Activated CD4-positive, alpha-beta memory T cell treated with anti-CD3 and anti-CD28 coated beads for 36 hours (primary cell): ENCODE measurements around the gene FXR2. TPM values are rescaled to one million over a fixed set of nuclear protein-coding genes. Genes with fewer than 3 reads are reported as not detected.

Experiments
- CTCF ChIA-PET: fragments of 350-600 bp; sonication (Branson Sonifier 250); formaldehyde crosslinking; loops from one replicate; lab custom pipeline; 2021; ENCODE audit warnings: antibody characterized with exemption, inconsistent platforms; lab: Charles Lee
- POLR2A ChIA-PET: fragments of 350-600 bp; sonication (Branson Sonifier 250); formaldehyde crosslinking; loops from one replicate; lab custom pipeline; 2021; ENCODE audit warnings: antibody characterized with exemption; lab: Charles Lee
- DNase-seq: peaks from one replicate; pipeline ENCODE4 v3.0.0-alpha.2; 2020
- H3K27ac Mint-ChIP-seq: one replicate; pipeline ENCODE4 v1.8.0; 2021; ENCODE audit warnings: mixed read lengths
- H3K27me3 Mint-ChIP-seq: one replicate; pipeline ENCODE4 v1.8.0; 2021; ENCODE audit warnings: mixed read lengths
- H3K36me3 Mint-ChIP-seq: one replicate; pipeline ENCODE4 v1.8.0; 2021; ENCODE audit warnings: mixed read lengths
- H3K4me1 Mint-ChIP-seq: one replicate; pipeline ENCODE4 v1.8.0; 2021; ENCODE audit warnings: low read depth, mixed read lengths
- H3K4me3 Mint-ChIP-seq: one replicate; pipeline ENCODE4 v1.8.0; 2021; ENCODE audit warnings: mild to moderate bottlenecking, mixed read lengths
- H3K9me3 Mint-ChIP-seq: one replicate; pipeline ENCODE4 v1.8.0; 2021; ENCODE audit warnings: mixed read lengths
- intact Hi-C: fragments of 100-400 bp; cut with micrococcal nuclease; formaldehyde crosslinking; loops from one replicate; pipeline ENCODE4 v1.15.1; 2023
- total RNA-seq, 2 experiments: library from RNA; stranded (reverse); gene quantifications; one replicate each; pipeline ENCODE4 v1.2.3, GENCODE V29; 2021

The FXR2 gene
- total RNA-seq, 2 experiments from 2014 or later, result 37.5 to 40.1 TPM

DNA sequence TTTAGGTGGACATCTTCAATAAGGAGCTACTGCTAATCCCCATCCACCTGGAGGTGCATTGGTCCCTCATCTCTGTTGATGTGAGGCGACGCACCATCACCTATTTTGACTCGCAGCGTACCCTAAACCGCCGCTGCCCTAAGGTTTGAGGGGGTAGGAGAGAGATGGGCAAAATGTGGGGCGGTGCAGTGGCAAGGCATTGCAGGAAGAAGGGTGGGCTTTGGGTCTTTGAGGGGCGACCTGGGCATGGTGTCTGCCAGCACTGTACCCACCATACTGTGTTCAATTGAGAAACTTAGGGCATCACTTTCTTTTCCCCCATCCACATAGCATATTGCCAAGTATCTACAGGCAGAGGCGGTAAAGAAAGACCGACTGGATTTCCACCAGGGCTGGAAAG lies 44.3 kb downstream of the FXR2 start:
- no peak overlapping the region for H3K4me3 Mint-ChIP-seq
- intact Hi-C loops, result loop anchor here (5.0 kb wide), 1 partner anchor 272 kb away; no protein-coding TSS in a partner anchor
- peaks cover 46% of the 10 kb centered on the region for H3K36me3 Mint-ChIP-seq
- no peaks in the 10 kb centered on the region for H3K9me3 Mint-ChIP-seq
- ChIA-PET POLR2A (interaction anchor here (1.2 to 5.9 kb wide), 2 partner anchors 14 to 92 kb away, joined by 4 to 61 read pairs; partner anchors contain the start of gene MPDU1), CTCF (interaction anchor here (0.9 to 3.1 kb wide), 4 partner anchors 9 to 215 kb away, joined by 3 to 25 read pairs (median 7); partner anchors contain the start of gene SENP3)
- H3K4me1 Mint-ChIP-seq, result peaks cover 29% of the 10 kb centered on the region
- DNase-seq, result no peak
- H3K27ac Mint-ChIP-seq, result no peak overlapping the region
- peaks cover 2% of the 10 kb centered on the region for H3K27me3 Mint-ChIP-seq

DNA sequence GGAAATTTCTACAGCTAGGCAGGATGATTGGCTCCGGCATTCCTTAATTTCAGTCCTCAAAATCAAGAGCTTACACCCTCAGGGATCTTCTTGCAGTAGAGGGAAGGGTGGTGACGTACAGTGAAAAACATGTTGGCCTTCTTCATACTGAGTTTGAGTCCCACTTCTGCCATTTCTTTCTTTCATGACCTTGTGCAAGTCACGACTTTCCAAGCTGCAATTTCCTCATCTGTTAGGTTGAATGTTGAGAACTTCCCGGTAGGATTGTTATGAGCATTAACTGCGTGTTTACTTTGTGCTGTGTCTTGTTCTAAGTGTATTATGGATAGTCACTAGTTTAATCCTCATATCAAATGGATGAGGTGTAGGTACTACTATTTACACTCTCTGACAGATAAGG lies 45.1 kb downstream of the FXR2 start:
- H3K36me3 Mint-ChIP-seq, result peaks cover 44% of the 10 kb centered on the region
- no peak overlapping the region for H3K27ac Mint-ChIP-seq
- H3K9me3 Mint-ChIP-seq, result no peaks in the 10 kb centered on the region

DNA sequence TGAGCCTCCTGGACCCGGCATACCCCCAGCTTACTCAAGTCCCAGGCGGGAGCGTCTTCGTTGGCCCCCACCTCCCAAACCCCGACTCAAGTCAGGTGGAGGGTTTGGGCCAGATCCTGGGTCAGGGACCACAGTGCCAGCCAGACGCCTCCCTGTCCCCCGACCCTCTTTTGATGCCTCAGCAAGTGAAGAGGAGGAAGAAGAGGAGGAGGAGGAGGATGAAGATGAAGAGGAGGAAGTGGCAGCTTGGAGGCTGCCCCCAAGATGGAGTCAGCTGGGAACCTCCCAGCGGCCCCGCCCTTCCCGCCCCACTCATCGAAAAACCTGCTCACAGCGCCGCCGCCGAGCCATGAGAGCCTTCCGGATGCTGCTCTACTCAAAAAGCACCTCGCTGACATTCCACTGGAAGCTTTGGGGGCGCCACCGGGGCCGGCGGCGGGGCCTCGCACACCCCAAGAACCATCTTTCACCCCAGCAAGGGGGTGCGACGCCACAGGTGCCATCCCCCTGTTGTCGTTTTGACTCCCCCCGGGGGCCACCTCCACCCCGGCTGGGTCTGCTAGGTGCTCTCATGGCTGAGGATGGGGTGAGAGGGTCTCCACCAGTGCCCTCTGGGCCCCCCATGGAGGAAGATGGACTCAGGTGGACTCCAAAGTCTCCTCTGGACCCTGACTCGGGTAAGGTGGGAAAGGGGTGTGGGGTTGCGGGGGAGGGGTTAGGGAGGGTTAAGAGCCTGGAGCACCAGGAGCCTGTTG lies 51.4 kb downstream of the FXR2 start:
- Mint-ChIP-seq H3K4me3 (peak overlapping the region; percentile 95), H3K4me1 (peaks cover 34% of the 10 kb centered on the region), H3K9me3 (no peaks in the 10 kb centered on the region), H3K27ac (no peak overlapping the region), H3K36me3 (peaks cover 31% of the 10 kb centered on the region), H3K27me3 (no peaks in the 10 kb centered on the region)
- no peak for DNase-seq
- POLR2A ChIA-PET, result interaction anchor here (1.9 to 4.5 kb wide), 2 partner anchors 10 to 20 kb away, joined by 5 to 28 read pairs; partner anchors contain the start of gene MPDU1
- CTCF ChIA-PET, result interaction anchor here (0.6 to 4.1 kb wide), 3 partner anchors 49 to 127 kb away, joined by 4 to 54 read pairs (median 4); partner anchors contain the start of gene TMEM102
- intact Hi-C loops, result no loop called here

More for the DNA sequence above, 45.1 kb downstream of the FXR2 start:
- DNase-seq, result no peak
- POLR2A ChIA-PET, result no interaction called here
- H3K4me3 Mint-ChIP-seq, result no peak overlapping the region
- H3K27me3 Mint-ChIP-seq, result peaks cover 2% of the 10 kb centered on the region
- CTCF ChIA-PET, result interaction anchor here (2.9 to 3.1 kb wide), 2 partner anchors 8 to 20 kb away, joined by 7 to 25 read pairs; partner anchors contain the start of gene SENP3
- H3K4me1 Mint-ChIP-seq, result peaks cover 21% of the 10 kb centered on the region
- intact Hi-C loops, result no loop called here

DNA sequence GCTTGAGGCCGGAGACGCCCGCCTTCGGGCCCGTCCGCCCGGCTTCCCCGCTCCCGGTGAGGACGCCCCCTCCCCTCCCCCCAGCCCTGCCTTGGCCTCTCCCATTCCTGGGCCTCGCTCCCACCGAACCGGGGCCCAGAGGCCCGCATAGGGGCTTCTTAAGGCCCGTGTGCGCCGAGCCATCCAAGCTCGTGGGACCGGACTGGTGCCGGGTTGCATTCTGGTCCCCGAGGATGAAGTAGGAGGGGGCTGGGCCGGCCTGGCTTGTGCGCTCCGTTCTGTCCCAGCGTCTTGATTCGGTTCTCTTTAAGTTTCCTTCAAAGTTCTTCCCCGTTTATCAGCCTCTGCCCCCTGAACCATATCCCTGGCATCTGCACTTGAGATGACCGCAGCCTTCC lies 52.5 kb downstream of the FXR2 start:
- intact Hi-C loops, result no loop called here
- H3K4me1 Mint-ChIP-seq, result peaks cover 34% of the 10 kb centered on the region
- DNase-seq, result no peak

DNA sequence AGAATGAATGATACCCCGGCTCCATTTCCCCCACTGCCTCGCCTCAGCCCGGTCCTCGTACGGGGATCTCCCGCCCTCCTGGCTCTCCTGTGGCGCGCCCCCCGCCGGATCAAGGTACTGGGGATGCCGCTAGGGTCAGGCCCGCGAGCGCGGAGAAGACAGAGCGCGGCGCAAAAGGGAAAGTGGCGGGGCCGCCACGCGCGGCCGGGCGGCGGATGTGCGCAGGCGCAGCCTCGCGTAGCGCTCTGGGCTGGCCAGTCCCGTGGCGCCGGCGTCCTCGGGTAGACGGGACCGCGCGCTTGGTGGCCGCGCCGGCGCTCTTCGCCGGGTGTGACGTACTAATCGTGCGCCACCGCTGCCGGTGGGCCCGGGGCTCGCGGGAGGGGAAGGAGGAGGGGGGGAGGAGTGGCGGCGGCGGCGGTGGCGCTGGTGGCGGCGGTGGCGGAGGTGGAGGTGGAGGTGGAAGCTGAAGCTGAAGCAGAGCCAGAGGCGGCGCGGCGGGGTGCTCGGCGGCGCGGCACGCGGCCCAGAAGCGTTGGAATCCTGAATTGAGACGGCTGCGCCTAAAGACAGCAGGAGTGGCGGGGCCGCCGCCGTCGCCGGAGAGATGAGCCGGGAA lies 53.0 kb downstream of the FXR2 start, which contains the start of gene SENP3:
Gene SENP3 (plus strand): TSS at position 331 of the 619 bp plus-strand sequence. CDS start 1,158 bp downstream, outside the sequence.
- H3K27me3 Mint-ChIP-seq, result no peaks in the 10 kb centered on the region
- intact Hi-C loops, result loop anchor here (1.0 to 2.0 kb wide), 8 partner anchors 9 to 205 kb away; partner anchors contain the start of genes POLR2A and TMEM102
- H3K27ac Mint-ChIP-seq, result peak within 1 kb of the TSS; percentile 91
- peak; percentile 94 for DNase-seq
- peaks cover 23% of the 10 kb centered on the region for H3K36me3 Mint-ChIP-seq
- CTCF ChIA-PET, result interaction anchor here (0.8 to 4.4 kb wide), 33 partner anchors 9 to 340 kb away, joined by 3 to 148 read pairs (median 8); partner anchors contain the start of genes CD68, FXR2, MPDU1 and NEURL4
- peaks cover 32% of the 10 kb centered on the region for H3K4me1 Mint-ChIP-seq
- peak within 1 kb of the TSS; percentile 95 for H3K4me3 Mint-ChIP-seq
- POLR2A ChIA-PET, result interaction anchor here (0.8 to 4.5 kb wide), 12 partner anchors 9 to 232 kb away, joined by 3 to 28 read pairs (median 6); partner anchors contain the start of genes CD68, MPDU1, NEURL4 and POLR2A
- H3K9me3 Mint-ChIP-seq, result no peaks in the 10 kb centered on the region

More for the DNA sequence above, 52.5 kb downstream of the FXR2 start:
- ChIA-PET POLR2A (interaction anchor here (1.1 to 4.5 kb wide), 4 partner anchors 12 to 78 kb away, joined by 3 to 28 read pairs (median 4); partner anchors contain the start of genes CD68, MPDU1 and POLR2A), CTCF (interaction anchor here (0.8 to 4.4 kb wide), 11 partner anchors 9 to 206 kb away, joined by 4 to 99 read pairs (median 25); partner anchors contain the start of genes FXR2, MPDU1, SOX15 and TMEM102)
- H3K27me3 Mint-ChIP-seq, result no peaks in the 10 kb centered on the region
- peak overlapping the region; percentile 88 for H3K27ac Mint-ChIP-seq
- H3K9me3 Mint-ChIP-seq, result no peaks in the 10 kb centered on the region
- H3K4me3 Mint-ChIP-seq, result peak overlapping the region; percentile 95
- H3K36me3 Mint-ChIP-seq, result peaks cover 27% of the 10 kb centered on the region

DNA sequence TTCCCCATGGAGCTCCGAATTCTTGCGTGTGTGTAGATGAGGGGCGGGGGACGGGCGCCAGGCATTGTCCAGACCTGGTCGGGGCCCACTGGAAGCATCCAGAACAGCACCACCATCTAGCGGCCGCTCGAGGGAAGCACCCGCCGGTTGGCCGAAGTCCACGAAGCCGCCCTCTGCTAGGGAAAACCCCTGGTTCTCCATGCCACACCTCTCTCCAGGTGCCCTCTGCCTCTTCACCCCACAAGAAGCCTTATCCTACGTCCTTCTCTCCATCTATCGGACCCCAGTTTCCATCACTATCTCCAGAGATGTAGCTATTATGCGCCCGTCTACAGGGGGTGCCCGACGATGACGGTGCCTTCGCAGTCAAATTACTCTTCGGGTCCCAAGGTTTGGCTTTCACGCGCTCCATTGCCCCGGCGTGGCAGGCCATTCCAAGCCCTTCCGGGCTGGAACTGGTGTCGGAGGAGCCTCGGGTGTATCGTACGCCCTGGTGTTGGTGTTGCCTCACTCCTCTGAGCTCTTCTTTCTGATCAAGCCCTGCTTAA lies 53.6 kb downstream of the FXR2 start:
- H3K27ac Mint-ChIP-seq, result peak overlapping the region; percentile 91
- ChIA-PET CTCF (interaction anchor here (0.6 to 4.4 kb wide), 53 partner anchors 9 to 340 kb away, joined by 3 to 148 read pairs (median 5); partner anchors contain the start of genes ACAP1, CD68, FXR2 and MPDU1), POLR2A (interaction anchor here (0.6 to 4.5 kb wide), 15 partner anchors 9 to 231 kb away, joined by 3 to 28 read pairs (median 4); partner anchors contain the start of genes CD68, MPDU1, NEURL4 and POLR2A)
- DNase-seq, result peak; percentile 92
- no peaks in the 10 kb centered on the region for H3K9me3 Mint-ChIP-seq
- H3K4me3 Mint-ChIP-seq, result peak overlapping the region; percentile 91
- H3K27me3 Mint-ChIP-seq, result no peaks in the 10 kb centered on the region
- H3K4me1 Mint-ChIP-seq, result peaks cover 32% of the 10 kb centered on the region
- intact Hi-C loops, result loop anchor here (1.0 to 2.0 kb wide), 8 partner anchors 9 to 204 kb away; partner anchors contain the start of genes POLR2A and TMEM102
- H3K36me3 Mint-ChIP-seq, result peaks cover 23% of the 10 kb centered on the region

DNA sequence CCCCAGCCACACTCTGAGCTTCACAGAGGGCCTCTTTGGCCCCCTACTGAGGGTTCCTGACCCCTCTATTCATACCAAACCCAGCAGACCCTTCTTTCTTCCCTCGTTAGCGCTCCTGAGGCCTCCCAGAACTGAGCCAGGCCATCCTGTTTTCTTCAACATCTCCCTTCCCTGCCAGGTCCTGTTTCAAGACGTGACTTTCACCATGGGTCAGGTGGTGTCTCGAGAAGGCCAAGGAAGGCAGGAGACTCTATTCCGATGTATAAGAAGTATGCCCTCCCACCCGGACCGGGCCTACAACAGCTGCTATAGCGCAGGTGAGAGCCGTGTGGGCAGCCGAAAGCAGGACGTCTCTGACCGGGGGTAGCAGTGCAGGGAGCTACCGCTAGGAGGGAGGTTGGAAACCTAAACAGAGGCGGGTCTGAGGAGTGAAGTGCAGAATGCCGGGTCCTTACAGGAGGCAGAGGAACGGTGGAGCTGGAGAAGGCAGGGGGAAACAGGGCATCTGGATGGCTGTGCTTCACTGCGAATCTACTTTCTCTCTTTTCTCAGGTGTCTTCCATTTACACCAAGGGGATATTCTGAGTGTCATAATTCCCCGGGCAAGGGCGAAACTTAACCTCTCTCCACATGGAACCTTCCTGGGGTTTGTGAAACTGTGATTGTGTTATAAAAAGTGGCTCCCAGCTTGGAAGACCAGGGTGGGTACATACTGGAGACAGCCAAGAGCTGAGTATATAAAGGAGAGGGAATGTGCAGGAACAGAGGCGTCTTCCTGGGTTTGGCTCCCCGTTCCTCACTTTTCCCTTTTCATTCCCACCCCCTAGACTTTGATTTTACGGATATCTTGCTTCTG lies 54.3 kb downstream of the FXR2 start:
- H3K27me3 Mint-ChIP-seq, result no peaks in the 10 kb centered on the region
- POLR2A ChIA-PET, result interaction anchor here (0.6 to 4.5 kb wide), 16 partner anchors 8 to 231 kb away, joined by 3 to 28 read pairs (median 4); partner anchors contain the start of genes CD68, MPDU1, NEURL4 and POLR2A
- peak; percentile 75 for DNase-seq
- CTCF ChIA-PET, result interaction anchor here (0.6 to 4.4 kb wide), 54 partner anchors 8 to 339 kb away, joined by 3 to 148 read pairs (median 5); partner anchors contain the start of genes ACAP1, CD68, FXR2 and MPDU1
- intact Hi-C loops, result loop anchor here (1.0 to 2.0 kb wide), 8 partner anchors 8 to 204 kb away; partner anchors contain the start of genes POLR2A and TMEM102
- peak overlapping the region; percentile 91 for H3K4me3 Mint-ChIP-seq
- H3K4me1 Mint-ChIP-seq, result peaks cover 34% of the 10 kb centered on the region
- H3K27ac Mint-ChIP-seq, result peak overlapping the region; percentile 91
- H3K9me3 Mint-ChIP-seq, result no peaks in the 10 kb centered on the region
- peaks cover 19% of the 10 kb centered on the region for H3K36me3 Mint-ChIP-seq

DNA sequence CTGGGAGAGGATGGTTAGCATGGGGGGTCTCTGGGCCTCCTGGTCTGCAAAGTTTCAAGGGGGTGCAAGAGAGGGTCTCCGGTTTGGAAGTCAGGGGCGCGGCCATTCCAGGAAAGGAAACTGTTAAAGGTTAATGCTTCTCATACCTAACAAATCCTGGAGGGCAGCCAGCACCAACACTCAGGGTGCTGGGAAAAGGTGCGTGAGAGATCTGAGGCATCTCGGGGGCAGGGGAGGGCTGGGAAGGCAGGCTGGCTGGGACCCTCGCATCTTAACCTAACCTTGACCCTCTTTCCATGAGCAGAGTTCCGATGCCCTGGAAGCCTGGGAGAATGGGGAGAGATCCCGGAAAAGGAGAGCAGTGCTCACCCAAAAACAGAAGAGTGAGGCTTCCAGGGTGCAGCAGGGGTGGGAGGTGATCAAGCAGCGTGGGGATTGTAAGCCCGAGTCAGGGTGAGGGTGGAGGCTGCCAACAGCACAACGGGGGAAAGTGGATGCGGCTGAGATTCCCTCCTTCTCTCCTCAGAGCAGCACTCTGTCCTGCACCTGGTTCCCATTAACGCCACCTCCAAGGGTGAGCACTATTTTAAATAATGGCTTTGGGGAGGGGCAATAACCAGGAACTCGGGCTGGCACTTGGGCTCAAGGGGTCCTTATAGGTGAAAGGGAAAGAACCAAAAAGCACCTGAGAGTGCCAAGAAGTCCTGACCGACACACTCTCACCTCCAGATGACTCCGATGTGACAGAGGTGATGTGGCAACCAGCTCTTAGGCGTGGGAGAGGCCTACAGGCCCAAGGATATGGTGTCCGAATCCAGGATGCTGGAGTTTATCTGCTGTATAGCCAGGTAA lies 55.2 kb downstream of the FXR2 start:
- peaks cover 37% of the 10 kb centered on the region for H3K4me1 Mint-ChIP-seq
- no peak for DNase-seq
- intact Hi-C loops, result loop anchor here (2.0 kb wide), 1 partner anchor 203 kb away; no protein-coding TSS in a partner anchor
- H3K4me3 Mint-ChIP-seq, result no peak overlapping the region
- ChIA-PET CTCF (interaction anchor here (0.6 to 4.4 kb wide), 42 partner anchors 7 to 320 kb away, joined by 3 to 148 read pairs (median 6); partner anchors contain the start of genes ACAP1, CD68, FXR2 and MPDU1), POLR2A (interaction anchor here (1.1 to 4.5 kb wide), 6 partner anchors 10 to 80 kb away, joined by 4 to 28 read pairs (median 6); partner anchors contain the start of genes MPDU1 and ZBTB4)
- H3K36me3 Mint-ChIP-seq, result peaks cover 12% of the 10 kb centered on the region
- peak overlapping the region; percentile 36 for H3K27ac Mint-ChIP-seq
- H3K9me3 Mint-ChIP-seq, result no peaks in the 10 kb centered on the region
- no peaks in the 10 kb centered on the region for H3K27me3 Mint-ChIP-seq

DNA sequence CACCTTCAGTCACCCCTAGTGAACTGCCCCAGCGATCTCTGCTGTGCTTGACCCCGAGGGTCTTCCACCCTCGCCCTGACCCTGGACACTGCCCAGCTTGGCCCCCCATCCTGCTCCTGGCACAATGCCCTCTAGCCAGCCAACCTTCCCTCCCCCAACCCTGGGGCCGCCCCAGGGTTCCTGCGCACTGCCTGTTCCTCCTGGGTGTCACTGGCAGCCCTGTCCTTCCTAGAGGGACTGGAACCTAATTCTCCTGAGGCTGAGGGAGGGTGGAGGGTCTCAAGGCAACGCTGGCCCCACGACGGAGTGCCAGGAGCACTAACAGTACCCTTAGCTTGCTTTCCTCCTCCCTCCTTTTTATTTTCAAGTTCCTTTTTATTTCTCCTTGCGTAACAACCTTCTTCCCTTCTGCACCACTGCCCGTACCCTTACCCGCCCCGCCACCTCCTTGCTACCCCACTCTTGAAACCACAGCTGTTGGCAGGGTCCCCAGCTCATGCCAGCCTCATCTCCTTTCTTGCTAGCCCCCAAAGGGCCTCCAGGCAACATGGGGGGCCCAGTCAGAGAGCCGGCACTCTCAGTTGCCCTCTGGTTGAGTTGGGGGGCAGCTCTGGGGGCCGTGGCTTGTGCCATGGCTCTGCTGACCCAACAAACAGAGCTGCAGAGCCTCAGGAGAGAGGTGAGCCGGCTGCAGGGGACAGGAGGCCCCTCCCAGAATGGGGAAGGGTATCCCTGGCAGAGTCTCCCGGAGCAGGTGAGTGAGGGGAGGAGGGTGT lies 56.0 kb downstream of the FXR2 start, which contains the start of gene TNFSF13:
Gene TNFSF13 (plus strand): TSS at position 207 of the 776 bp plus-strand sequence. CDS start 290 bp downstream, at position 497.
- POLR2A ChIA-PET, result no interaction called here
- no peaks in the 10 kb centered on the region for H3K27me3 Mint-ChIP-seq
- intact Hi-C loops, result no loop called here
- H3K9me3 Mint-ChIP-seq, result no peaks in the 10 kb centered on the region
- H3K4me1 Mint-ChIP-seq, result peaks cover 33% of the 10 kb centered on the region
- CTCF ChIA-PET, result interaction anchor here (0.7 to 4.4 kb wide), 7 partner anchors 10 to 280 kb away, joined by 3 to 99 read pairs (median 12); partner anchors contain the start of genes MPDU1, SOX15 and TNFSF12
- H3K36me3 Mint-ChIP-seq, result peaks cover 7% of the 10 kb centered on the region
- H3K27ac Mint-ChIP-seq, result no peak within 1 kb of the TSS
- H3K4me3 Mint-ChIP-seq, result no peak within 1 kb of the TSS
- DNase-seq, result no peak
